ENCODE data around the gene ZRANB3.
"Not testable (repeated sequence)": the region's sequence is repeated elsewhere in the genome, so short reads cannot be mapped to it uniquely, and the experiment has no call there.

ZRANB3 gene

GRCh38 chr2:135125940-135126339 lies 405.1 kb downstream of the ZRANB3 start:
- no peak for DNase-seq (ENCODE audit: low read depth in 2 of 2)

GRCh38 chr2:135124924-135125886 lies 405.8 kb downstream of the ZRANB3 start:
- no peak for DNase-seq (ENCODE audit: low read depth in 2 of 2)

GRCh38 chr2:135121658-135122039 lies 409.4 kb downstream of the ZRANB3 start:
- not testable (repeated sequence) for DNase-seq (ENCODE audit: low read depth in 2 of 2)

- DNase-seq (ENCODE audit: low read depth in 2 of 2), result no peak
These were observed 409.9 kb downstream of the ZRANB3 start for GRCh38 chr2:135121016-135121657.

- DNase-seq (ENCODE audit: low read depth in 2 of 2), result no peak
These were observed 411.4 kb downstream of the ZRANB3 start for GRCh38 chr2:135119582-135119981.

GRCh38 chr2:135113322-135113721 lies 417.7 kb downstream of the ZRANB3 start:
- no peak for DNase-seq (ENCODE audit: low read depth in 2 of 2)

- not testable (repeated sequence) for DNase-seq (ENCODE audit: low read depth in 2 of 2)
These were observed 425.3 kb downstream of the ZRANB3 start for GRCh38 chr2:135105513-135106316.

- DNase-seq (ENCODE audit: low read depth in 2 of 2), result no peak
These were observed 427.2 kb downstream of the ZRANB3 start for GRCh38 chr2:135103843-135104242.

- no peak for DNase-seq (ENCODE audit: low read depth in 2 of 2)
These were observed 431.1 kb downstream of the ZRANB3 start for GRCh38 chr2:135099802-135100483.

- DNase-seq (ENCODE audit: low read depth in 2 of 2), result no peak
These were observed 433.3 kb downstream of the ZRANB3 start for GRCh38 chr2:135097532-135098231.

- no peak for DNase-seq (ENCODE audit: low read depth in 2 of 2)
These were observed 434.2 kb downstream of the ZRANB3 start for GRCh38 chr2:135096665-135097446.

GRCh38 chr2:135095591-135095990 lies 435.4 kb downstream of the ZRANB3 start:
- DNase-seq (ENCODE audit: low read depth in 2 of 2), result no peak

- no peak for DNase-seq (ENCODE audit: low read depth in 2 of 2)
These were observed 436.5 kb downstream of the ZRANB3 start for GRCh38 chr2:135094508-135094907.

GRCh38 chr2:135093670-135094330 lies 437.2 kb downstream of the ZRANB3 start:
- no peak for DNase-seq (ENCODE audit: low read depth in 2 of 2)

GRCh38 chr2:135093193-135093592 lies 437.8 kb downstream of the ZRANB3 start:
- no peak for DNase-seq (ENCODE audit: low read depth in 2 of 2)

- DNase-seq (ENCODE audit: low read depth in 2 of 2), result no peak
These were observed 439.3 kb downstream of the ZRANB3 start for GRCh38 chr2:135091681-135092080.

GRCh38 chr2:135089597-135089996 lies 441.4 kb downstream of the ZRANB3 start:
- not testable (repeated sequence) for DNase-seq (ENCODE audit: low read depth in 2 of 2)
